GM12878 (cell line): Measurements from ENCODE around the gene HSPA2. TPM values are rescaled to one million over a fixed set of nuclear protein-coding genes. Genes with fewer than 3 reads are reported as not detected.

Source experiments
- ATF7 ChIP-seq: fragments of 450-650 bp; IDR thresholded peaks from 2 replicates; pipeline ENCODE4 v1.6.1; 2016; ENCODE audit warnings: low read depth, mild to moderate bottlenecking
- BCL11A ChIP-seq: IDR thresholded peaks from 2 replicates; pipeline ENCODE4 v1.6.1; 2011; ENCODE audit warnings: low read depth, low read length
- BMI1 ChIP-seq: fragments of 450-650 bp; IDR thresholded peaks from 2 replicates; pipeline ENCODE4 v1.6.1; 2016; ENCODE audit warnings: mild to moderate bottlenecking, moderate library complexity, borderline replicate concordance
- CREB1 ChIP-seq: IDR thresholded peaks from 2 replicates; pipeline ENCODE4 v1.6.1; 2012; ENCODE audit warnings: low read depth, mild to moderate bottlenecking, inconsistent platforms
- EGR1 ChIP-seq, 2 experiments: IDR thresholded peaks; 1 replicate in 1 of 2; 2 replicates in 1 of 2; pipeline ENCODE4 v1.6.1; 2011 to 2012; ENCODE audit warnings: low read depth in 2 of 2, low read length in 2 of 2, borderline replicate concordance in 1 of 2, mild to moderate bottlenecking in 1 of 2, moderate library complexity in 1 of 2
- ESRRA ChIP-seq: IDR thresholded peaks from 2 replicates; pipeline ENCODE4 v1.6.1; 2012; ENCODE audit warnings: mild to moderate bottlenecking, low read length, improper control_type of control experiment
- KDM1A ChIP-seq: fragments of 200-600 bp; sonication (generic); IDR thresholded peaks from 2 replicates; pipeline ENCODE4 v1.6.1; 2016; ENCODE audit warnings: borderline replicate concordance
- KLF5 ChIP-seq: fragments of 450-650 bp; IDR thresholded peaks from 2 replicates; pipeline ENCODE4 v1.6.1; 2014; ENCODE audit warnings: mild to moderate bottlenecking; ENCODE audit not compliant: partially characterized antibody
- NFYB ChIP-seq: IDR thresholded peaks from 2 replicates; pipeline ENCODE4 v1.6.1; 2011; ENCODE audit warnings: low read depth, mild to moderate bottlenecking, low read length, improper control_type of control experiment, moderate library complexity; ENCODE audit not compliant: insufficient read depth
- NR2C2 ChIP-seq: IDR thresholded peaks from 2 replicates; pipeline ENCODE4 v1.6.1; 2011; ENCODE audit warnings: borderline replicate concordance, low read depth; ENCODE audit not compliant: control insufficient read depth, insufficient read length
- NR2F1 ChIP-seq: fragments of 450-650 bp; conservative IDR thresholded peaks from 2 replicates; pipeline ENCODE4 v1.6.1; 2017; ENCODE audit warnings: mild to moderate bottlenecking
- PBX3 ChIP-seq: IDR thresholded peaks from 2 replicates; pipeline ENCODE4 v1.6.1; 2011; ENCODE audit warnings: mild to moderate bottlenecking, low read depth, low read length, moderate library complexity; ENCODE audit not compliant: insufficient replicate concordance
- POLR2AphosphoS2 ChIP-seq: IDR thresholded peaks from 2 replicates; pipeline ENCODE4 v1.6.1; 2011; ENCODE audit warnings: low read depth, mild to moderate bottlenecking, low read length, improper control_type of control experiment, moderate library complexity
- POLR2AphosphoS5 ChIP-seq: IDR thresholded peaks from 2 replicates; pipeline ENCODE4 v1.6.1; 2011; ENCODE audit warnings: mild to moderate bottlenecking, low read length, inconsistent platforms
- POU2F2 ChIP-seq: IDR thresholded peaks from 3 replicates; pipeline ENCODE4 v1.6.1; 2011; ENCODE audit warnings: low read depth, mild to moderate bottlenecking, low read length, borderline replicate concordance
- SIX5 ChIP-seq: IDR thresholded peaks from 2 replicates; pipeline ENCODE4 v1.6.1; 2011; ENCODE audit warnings: mild to moderate bottlenecking, low read depth, low read length, moderate library complexity; ENCODE audit not compliant: severe bottlenecking
- SP1 ChIP-seq: IDR thresholded peaks from one replicate; pipeline ENCODE4 v1.6.1; 2011; ENCODE audit warnings: low read depth, low read length
- SRF ChIP-seq, 2 experiments: IDR thresholded peaks; 2 replicates each; pipeline ENCODE4 v1.6.1; 2011; ENCODE audit warnings: low read depth in 2 of 2, low read length in 2 of 2, mild to moderate bottlenecking in 1 of 2, moderate library complexity in 1 of 2
- YBX1 ChIP-seq: fragments of 450-650 bp; IDR thresholded peaks from 2 replicates; pipeline ENCODE4 v1.6.1; 2016; ENCODE audit warnings: antibody characterized with exemption
- ZBTB4 ChIP-seq: fragments of 450-650 bp; formaldehyde crosslinking; IDR thresholded peaks from 2 replicates; pipeline ENCODE4 v1.4.0; 2022; ENCODE audit warnings: mild to moderate bottlenecking, moderate library complexity
- ZNF592 ChIP-seq: fragments of 450-650 bp; IDR thresholded peaks from 2 replicates; pipeline ENCODE4 v1.6.1; 2017; ENCODE audit warnings: mild to moderate bottlenecking, moderate library complexity
- polyA plus RNA-seq, 11 experiments: library from polyadenylated mRNA; depleted of rRNA in 4 of 11; unstranded in 6 of 11; stranded (reverse) in 5 of 11; fragments of >200 nt; fragmentation: Nextera tagmentation in 4 of 11; fragmentation: Illumina TruSeq in 1 of 11; extraction: Ambion mirVana in 4 of 11; extraction: Trizol in 1 of 11; gene quantifications; 1 replicate in 1 of 11; 2 replicates in 10 of 11; pipeline versions ENCODE4 v1.2.1 to v1.2.3, GENCODE V29; 2011 to 2016; ENCODE audit warnings: inconsistent platforms in 2 of 11, missing spikeins in 2 of 11, low read depth in 1 of 11
- total RNA-seq, 4 experiments: library from RNA; depleted of rRNA in 3 of 4; stranded (reverse); fragments of >200 nt in 3 of 4; fragmentation: Illumina TruSeq in 1 of 4; extraction: Trizol in 1 of 4; gene quantifications; 2 replicates each; pipeline versions ENCODE4 v1.2.1 to v1.2.3, GENCODE V29; 2013 to 2021

HSPA2 gene
- total and polyA plus RNA-seq, 10 of the 15 experiments (the other 5 are each of a cell fraction or from before 2014, with no cell fraction given) = 0.02 to 1.2 (median 0.65) TPM

- no peak for TF ChIP-seq ZBTB4 (CRISPR knock-in tag)
- TF ChIP-seq NFYB = peak; percentile 79
- TF ChIP-seq EGR1 (IDR thresholded peaks at IDR 0.05; ENCODE audit: borderline replicate concordance in 1 of 2, low read depth in 2 of 2, low read length in 2 of 2) = peak in 1 of 2 experiments; percentile 27; a peak in 1 of 3 replicates
- no peak for TF ChIP-seq ZNF592
- peak; percentile 88 for TF ChIP-seq POLR2AphosphoS5
- no peak for TF ChIP-seq SIX5
- TF ChIP-seq PBX3 = peak; percentile 94
- peak; percentile 91 for TF ChIP-seq CREB1
- TF ChIP-seq NR2F1 = no peak
- TF ChIP-seq NR2C2 = no peak
- no peak for TF ChIP-seq YBX1
- TF ChIP-seq KDM1A = no peak
- peak; percentile 92 for TF ChIP-seq SP1
- TF ChIP-seq ATF7 = no peak
- no peak for TF ChIP-seq POLR2AphosphoS2
- TF ChIP-seq POU2F2 = peak; percentile 72
- peak; percentile 56 for TF ChIP-seq KLF5
- TF ChIP-seq ESRRA = no peak
- TF ChIP-seq BMI1 = no peak
- no peak for TF ChIP-seq BCL11A
- TF ChIP-seq SRF (IDR thresholded peaks at IDR 0.05; ENCODE audit: low read depth in 2 of 2, low read length in 2 of 2) = no peak
These were observed at the start of gene HSPA2 (continued) for GRCh38 chr14:64540208-64541202.
